HCEC 1CT (cell line): Measurements from ENCODE around the gene SLCO2A1.

Experiments
- DNase-seq: peaks from one replicate; pipeline ENCODE4 v3.0.0-alpha.2; 2017

The SLCO2A1 gene

DNA sequence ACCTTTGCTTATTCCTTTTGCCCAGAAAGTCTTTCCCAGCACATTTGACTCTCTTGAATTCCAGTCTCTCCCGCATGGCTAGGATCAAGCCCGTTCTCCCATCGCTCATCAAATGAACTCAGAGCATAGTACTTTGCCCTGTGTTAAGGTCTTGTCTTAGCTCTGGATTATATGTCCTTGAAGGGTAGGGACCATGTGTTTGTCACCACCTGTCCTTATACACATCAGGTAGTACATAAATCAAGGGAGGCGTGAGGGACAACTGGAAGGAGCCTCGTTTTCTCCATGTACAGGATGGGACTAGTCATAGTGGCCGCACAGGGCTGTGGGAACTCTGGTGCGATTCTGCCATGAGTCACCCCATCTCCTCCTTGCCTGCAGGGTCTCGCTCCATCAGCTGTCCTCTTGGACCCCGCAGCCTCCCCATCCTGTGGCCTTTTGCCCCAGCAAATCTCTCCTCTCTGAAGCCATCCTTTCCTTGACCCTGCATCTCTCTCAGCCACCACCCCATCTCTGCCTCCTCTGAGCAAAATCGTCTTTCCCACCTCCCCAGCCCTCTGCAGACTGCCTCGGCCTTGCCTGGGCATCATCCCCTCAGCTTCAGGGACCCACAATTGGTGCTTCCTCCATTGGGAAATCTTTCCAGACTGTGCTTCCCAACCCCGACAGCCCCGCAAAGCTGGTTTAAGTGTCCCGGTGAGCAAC is 100.7 kb downstream of the SLCO2A1 start:
- DNase-seq = no peak

DNA sequence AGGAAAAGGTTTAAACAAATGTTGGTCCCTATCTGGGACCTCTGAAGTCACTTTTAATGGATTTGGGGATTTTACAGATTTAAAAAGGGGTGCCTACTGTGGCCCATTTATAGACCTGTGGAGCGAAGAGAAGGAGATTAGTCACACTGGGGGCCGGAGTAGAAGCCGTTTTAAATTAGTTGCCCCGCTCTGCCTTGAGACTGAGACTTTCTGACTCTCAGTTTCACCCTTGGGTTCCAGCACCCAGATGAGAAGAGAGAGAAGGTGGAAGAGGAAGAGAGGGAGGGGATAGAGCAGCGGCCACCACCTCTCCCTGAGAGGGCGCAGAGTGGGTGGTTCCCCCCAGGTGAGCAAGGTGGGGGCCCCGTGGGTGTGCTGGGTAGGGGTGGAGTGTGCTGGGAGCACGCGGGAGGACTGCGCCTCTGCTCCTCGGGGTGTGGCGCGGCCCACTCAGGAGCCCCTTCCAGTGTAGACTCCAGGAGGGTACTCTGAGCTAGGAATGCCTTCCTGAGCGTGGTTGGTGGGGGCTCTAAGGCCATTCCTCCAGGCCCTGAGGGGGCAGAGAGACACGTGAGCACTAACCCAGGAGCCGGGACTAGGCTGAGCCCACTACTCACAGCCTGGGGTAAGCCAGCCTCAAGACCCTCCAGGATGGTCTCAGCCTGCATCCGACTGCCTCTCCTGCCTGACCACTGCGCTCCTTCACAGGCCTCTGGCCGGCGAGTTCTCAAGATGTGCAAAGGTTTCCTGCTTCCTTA is 101.4 kb downstream of the SLCO2A1 start:
- DNase-seq = no peak

DNA sequence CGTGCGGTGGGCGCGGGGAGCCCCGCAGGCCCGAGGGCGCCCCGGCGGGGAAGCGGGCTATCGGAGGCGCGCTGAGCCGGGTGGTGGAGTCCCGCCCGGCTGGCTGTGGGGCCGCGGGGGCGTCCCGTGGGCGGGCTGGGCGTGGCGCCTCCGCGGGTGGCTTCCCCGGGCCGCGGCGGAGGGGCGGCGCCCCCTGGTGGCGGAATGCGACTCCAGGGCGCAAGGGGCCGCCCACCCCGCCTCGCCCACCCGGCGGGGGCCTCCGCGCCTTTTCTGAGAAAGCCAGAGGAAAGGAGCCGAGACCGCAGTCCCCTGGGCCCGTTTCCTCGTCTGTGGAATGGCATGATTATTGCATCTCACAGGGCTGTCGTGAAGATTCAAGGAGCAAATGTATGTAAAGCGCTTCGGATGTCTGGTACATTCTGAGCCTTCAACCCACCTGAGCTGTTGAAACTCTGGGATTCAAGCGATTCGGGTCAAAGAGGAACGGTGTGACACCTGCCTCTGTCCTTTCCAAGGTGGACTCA is 102.1 kb downstream of the SLCO2A1 start:
- no peak for DNase-seq

DNA sequence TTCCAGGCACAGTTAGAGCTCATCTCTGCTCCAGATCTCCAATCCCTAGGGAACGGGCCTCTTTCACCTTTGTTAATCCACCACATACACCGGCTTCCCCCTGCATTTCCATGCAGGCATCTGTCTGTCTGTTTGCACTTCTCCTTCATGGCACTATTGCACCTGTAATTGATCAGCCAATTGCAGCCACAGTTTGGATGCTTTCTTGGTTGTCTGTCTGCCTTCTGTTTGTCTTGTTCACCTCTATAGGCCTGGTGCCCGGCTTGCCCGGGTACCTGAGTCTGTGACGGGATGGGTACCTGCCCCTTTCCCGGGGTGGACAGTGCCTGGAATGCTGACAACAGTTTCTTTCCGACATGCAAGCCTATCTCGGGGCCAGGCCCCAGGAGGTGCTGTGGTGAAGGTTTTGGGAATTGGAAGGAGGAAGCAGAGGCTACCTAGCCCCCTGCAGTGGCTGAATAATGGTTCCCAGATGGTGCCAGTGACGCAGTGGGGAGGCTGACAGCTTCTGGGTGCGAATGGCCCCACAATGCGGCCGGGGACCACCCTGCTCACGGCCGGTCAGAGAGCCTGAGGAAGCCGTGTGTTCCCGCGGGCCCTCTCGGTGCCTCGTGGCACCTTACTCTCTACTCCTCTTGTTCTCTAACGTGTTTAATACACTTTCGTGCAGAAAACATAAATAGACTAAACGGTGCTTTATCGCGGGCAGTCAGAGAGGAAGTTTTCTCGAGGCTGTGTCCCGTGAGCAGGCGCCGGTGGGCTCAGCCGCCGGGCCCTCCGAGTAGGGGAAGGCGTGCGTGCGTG is 102.8 kb downstream of the SLCO2A1 start:
- no peak for DNase-seq

DNA sequence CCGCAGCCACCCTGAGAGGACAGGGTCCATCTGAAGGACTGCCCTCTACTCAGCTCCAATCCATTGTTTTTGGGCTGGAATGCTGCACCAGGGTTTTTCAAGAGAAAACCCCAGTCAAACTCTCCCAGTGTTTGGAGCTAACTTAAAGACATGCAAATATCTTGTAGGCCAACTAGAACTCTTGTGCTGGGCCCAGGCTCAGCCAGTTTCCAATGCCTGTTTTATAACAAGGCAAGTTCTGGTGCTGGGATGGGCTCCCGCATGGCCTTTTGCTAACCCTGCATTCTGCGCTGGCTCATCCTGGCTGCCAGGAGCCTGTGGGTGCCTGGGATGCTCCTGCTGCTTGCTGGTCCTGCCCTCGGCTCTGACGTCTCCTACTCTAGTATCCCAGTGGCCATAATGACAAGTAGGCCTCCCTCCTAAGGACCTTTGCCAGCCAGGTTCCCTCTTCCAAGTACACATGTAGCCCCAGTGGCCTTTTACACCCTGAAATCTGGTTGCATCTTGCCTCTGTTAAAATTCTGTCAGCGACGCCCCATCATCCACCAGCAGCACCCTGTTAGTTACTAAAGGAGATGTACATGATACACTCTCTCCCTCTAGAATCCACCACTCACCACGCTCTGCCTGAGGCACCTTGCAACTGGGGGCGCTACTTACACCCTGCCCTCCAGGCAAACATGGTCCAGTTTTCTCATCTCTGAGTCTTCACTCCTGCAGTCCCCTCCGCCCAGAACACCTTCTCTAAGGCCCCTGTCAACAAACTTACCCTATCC is 103.6 kb downstream of the SLCO2A1 start:
- DNase-seq = no peak

DNA sequence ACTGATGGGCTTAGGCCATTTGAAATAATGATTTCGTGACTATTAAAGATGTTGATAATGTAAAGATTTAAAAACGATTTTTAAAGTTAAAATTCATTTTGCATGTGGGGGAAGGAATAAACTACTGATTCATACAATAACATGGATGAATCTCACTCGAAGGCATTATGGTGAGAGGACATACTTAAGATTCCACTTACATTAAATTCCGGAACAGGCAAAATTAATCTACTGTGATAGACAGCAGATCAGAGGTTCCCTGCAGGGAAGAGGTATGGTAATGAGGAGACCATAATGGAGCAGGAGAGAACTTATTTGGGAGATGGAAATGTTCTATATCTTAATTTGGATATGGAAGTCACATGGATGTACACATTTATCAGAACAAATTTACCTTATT is 105.7 kb downstream of the SLCO2A1 start:
- DNase-seq = peak; percentile 4

DNA sequence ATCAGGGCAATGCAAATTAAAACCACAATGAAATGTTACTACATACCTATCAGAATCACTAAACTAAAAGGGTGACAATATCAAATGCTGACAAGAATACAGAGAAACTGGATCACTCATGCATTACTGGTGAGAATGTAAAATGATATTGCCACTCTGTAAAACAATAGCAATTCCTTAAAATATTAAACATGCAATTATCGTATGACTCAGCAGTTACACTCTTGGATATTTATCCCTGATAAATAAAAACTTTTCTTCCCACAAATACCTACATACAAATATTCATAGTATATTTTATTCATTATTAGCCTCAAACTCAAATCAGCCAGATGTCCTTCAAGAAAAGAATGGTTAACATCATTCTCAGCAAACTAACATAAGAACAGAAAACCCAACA is 108.1 kb downstream of the SLCO2A1 start:
- no peak for DNase-seq

DNA sequence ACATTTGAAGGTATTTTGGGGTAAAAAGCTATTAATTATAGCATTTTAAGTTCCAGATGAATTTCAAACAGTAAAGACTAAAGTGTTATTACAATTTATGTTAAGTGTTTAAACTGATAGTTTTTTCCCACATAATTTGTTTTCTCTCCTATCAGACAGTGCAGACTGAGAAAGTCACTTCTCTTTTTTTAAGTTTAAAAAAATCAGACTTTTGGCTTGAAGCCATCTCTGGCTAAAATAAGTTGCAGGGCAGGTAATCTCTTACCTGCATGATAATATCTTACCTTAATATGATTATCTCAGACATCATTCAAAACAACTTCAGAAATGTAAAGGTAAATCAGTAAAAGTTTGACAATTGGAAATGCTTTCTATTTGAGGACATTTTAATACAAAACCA is 112.6 kb downstream of the SLCO2A1 start:
- no peak for DNase-seq

DNA sequence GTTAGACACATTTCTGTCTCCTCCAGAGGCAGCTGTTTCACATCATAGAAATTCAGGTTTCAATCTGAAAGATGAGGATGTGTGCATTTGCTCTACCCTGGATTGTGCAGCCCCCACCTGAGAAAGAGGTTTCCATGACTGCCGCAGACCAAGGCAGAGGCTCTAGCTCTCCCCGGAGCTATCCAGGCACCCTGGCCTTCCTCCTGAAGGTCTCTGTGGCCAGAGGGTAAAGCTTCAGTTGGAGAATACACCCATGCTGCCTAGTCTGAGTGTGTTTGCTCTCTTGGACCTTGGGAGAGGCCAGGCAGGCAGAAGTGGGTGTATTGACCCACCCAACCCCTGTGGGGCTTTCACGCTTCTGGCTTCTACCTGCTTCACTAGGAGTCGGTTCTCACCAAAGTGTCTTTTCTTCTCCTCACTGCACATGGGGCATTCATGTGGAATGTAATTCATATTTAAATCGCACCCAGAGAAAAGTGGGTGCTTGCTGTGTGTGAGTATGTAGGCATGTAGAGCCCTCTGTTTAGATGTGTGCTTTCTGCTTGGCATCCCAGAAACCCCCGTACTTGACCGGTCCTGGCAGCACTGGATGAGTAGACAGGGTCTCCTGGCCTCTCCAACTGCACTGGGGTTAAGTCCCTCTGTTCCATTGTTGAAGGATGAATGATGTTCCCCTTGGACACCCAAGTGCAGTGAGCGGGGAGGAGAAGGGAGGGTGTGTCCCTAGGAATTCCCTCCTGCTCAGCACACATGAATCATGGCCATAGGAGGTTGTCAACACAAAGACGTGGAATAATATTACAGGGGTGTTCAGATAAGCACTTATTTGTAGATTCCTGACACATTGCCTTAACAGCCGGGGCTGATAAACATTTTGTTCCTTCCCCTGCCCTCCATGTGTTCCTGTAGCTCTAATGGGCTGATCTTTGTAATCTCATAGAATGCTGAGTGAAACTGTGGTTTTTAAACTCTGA is 113.8 kb downstream of the SLCO2A1 start:
- no peak for DNase-seq

DNA sequence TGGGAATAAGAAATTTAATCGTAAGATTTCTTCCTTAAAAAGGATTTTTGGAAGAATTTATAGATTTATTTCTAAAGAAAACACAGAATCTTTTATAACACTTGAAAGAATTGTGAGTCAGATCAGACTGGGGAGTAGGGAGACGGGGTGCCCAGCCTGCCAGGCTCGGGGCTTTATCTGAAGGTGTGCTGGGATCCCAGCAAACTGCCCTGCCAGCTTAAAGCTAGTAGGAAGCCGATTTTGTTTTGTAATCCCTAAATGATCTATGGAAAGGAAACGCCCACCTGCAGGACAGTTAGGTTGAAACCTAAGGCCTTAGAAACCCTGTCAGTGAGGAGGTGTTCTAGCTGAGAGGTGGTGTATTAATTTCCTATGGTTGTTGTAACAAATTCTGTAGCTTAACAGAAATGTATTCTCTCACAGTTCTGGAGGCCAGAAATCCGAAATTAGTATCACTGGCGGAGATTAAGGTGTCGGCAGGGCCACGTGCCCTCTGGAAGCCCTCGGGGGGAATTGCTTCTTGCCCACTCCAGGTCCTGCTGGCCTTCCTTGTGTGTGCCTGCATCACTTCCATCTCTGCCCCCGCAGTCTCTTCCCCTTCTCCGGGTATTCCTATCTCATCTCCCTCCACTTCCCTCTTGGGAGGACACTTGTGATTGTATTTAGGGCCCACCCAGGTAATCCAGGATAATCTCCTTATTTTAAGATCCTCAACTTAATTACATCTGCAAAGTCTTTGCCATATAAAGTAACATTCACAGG is 114.7 kb downstream of the SLCO2A1 start:
- DNase-seq = no peak

DNA sequence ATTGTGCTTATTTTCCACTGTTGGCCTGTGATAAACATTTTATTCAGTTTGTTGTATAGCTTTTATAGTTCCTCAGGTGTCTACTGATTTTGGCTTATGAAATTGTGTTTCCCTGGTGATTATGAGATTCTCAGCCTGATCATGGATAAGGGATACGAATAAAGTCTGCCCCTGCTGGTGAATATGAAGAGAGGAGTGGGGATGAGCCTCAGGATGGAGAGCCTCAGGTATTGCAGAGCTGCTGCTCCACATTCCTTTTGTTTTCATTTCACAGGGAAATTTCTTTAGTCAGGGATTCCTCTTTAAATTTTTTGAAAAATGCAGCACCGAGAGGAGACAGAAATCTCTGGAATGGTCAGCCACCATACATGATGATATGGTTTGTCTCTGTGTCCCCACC is 119.3 kb downstream of the SLCO2A1 start:
- DNase-seq = peak; percentile 12

DNA sequence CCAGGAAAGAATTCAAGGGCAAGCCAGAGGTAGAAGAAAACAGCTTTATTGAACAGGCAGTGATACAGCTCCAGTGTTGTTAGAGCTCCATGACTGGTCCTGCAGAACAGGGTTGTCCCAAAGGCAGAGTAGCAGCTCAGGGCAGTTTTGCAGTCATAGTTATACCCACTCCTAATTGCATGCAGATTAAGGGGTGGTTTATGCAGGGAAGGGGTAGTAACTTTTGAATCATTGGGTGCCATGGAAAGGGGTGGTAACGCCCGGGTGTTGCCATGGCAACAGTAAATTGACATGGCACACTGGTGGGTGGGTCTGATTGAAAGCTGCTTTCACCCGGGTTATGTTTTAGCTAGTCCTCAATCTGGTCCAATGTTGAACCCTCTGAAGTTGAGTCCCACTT is 124.3 kb downstream of the SLCO2A1 start:
- no peak for DNase-seq

DNA sequence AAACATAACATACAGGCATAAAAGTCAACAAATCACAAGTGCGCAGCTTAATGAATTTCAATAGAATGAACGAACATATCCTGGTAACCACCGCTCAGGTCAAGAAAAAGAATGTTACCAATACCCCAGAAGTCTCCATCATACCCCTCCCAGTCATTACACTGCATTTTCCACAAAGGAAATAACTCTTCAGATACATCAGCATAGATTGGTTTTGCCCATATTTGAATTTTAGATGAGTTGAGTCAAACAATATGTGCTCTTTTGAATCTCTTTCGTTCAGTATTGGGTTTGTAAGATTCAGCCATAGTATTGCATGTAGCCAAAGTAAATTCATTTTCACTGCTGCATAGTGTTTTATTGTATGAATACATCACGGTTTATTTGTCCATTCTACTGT is 127.9 kb downstream of the SLCO2A1 start:
- no peak for DNase-seq

DNA sequence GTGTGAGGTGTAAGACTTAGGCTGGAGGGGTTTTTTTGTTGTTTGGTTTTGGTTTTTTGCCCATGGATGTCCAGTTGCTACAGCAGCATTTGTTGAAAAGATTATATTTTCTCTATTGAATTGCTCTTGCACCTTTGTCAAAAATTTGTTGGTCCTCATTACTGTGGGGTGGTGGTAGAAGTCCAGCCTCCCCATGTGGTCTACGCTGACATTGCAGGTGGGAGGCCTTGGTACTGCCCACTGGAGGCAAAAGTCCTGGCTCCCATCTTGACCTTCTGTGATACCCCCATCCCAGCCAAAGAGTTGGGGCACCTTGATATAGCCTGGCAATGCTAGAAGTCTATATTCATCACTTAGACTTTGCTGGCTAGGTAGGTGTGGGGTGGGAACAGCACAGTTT is 128.6 kb downstream of the SLCO2A1 start:
- DNase-seq = no peak

DNA sequence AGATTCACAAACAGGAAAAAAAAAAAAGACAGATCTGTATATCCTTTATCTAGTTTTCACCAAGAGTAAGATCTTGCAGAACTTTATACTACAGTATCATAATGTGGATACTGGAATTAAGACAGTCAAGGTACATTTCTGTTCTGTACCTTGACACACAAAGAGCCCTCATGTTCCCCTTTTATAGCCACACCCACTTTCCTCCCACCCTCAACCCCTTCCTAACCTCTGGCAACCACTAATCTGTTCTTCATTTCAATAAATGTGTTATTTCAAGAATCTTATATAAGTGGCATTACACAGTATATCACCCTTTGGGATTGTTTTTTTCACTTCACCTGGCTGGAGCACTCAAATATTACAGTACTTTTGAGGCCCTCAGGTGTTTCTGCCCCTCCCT is 130.4 kb downstream of the SLCO2A1 start:
- DNase-seq = no peak

DNA sequence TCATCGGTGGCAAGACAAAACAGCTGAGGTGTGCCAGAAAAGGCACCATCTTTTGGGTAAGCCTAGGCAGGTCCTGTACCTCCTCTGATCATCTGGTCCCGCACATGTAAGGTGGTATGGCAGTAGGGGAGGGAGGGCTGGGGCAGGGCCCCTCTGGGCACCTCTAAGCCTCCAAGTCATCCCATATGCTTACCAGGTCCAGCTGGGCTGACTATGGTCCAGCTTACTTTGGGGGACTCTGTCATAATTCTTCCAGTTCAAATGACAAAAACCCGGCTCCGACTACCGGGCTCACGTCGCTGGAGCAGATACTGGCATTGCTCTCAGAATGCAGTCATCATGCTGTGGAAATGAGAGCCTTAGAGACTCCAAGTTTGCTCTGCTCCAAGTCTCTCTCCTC is 132.2 kb downstream of the SLCO2A1 start:
- DNase-seq = no peak

DNA sequence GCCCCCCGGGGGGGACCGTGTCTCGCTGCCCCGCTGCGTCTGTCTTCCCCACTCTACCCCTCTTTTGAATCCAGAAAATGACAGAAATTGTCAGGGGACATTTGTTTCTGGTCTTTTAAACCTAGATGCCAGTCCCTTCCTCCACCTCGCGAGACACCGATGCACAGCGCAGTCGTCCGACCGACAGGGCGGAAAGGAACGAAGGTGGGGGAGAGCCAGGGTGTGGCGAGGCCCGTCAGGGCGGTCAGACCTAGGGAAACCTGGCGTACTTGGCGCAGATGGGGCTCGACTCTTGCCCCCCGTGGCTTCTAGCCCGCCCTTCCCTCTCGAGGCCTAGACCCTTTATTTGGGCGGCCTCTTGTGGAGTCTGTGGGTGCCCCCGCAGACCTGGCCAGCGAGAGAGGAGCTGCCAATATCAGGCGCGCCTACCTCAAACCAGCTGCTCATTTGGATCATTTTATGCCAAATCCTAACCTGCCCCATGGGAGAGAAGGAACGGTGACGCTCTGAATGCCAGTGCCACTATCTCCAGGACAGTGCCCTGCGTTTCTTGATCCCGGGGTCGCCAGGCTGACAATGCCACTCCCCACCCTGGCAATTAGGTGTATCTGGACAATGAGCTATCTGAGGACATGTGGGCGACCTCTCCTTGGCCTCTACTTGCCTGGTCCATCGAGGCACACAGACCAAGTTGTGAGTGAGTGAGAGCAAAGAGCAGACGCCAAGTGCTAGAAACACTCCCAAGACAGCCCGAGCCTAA is 133.5 kb downstream of the SLCO2A1 start:
- DNase-seq = no peak

DNA sequence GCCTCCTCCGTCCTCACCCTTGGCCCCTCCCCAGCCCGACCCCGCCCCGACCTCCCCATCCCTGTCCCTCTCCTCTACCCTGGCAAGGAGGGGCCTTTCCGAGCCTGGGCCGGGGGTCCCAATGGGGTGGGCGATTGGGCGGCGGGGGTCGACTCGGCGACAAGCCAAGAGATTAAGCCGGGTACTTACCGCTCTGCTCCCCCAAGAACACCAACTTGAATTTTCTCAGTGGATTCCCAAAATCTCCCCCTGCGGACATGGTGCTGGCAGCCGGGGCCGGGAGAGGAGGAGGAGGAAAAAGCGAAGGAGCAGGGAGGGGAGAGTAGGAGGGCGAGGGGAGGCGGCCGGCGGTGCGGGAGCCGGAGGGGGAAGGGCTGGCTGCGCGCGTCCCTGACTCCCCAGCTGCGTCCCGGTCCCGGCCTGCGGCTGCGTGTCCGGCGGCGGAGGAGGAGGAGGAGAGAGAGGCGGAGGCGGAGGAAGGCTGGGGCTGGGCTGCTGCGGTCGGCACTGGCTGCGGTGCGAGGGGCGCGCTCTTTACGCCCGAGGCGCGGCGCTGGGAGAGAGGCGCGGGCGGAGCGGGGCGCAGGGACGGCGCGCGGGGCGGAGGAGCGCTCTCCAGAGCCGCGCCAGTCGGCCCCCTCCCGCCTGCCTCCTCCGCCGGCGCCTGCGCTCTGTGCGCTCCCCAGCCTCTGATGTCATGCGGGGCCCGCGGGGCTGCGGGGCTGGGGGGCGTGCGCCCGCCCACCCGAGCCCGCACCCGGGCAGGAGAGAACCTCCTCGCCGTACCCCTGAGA is 134.3 kb downstream of the SLCO2A1 start, which contains the start of gene RAB6B:
Gene RAB6B, minus strand, starts transcription at position 675 of the 794 bp plus-strand sequence. Its CDS starts 416 bp downstream, at position 259.
- no peak for DNase-seq
